C4-2B (cell line): Measurements from ENCODE around the gene CPXM1.

Source experiments
- H3K27ac ChIP-seq: fragments of 450-650 bp; 2 replicates; pipeline ENCODE4 v1.5.1; 2017
- ZFX ChIP-seq: fragments of 450-650 bp; IDR thresholded peaks from 2 replicates; pipeline ENCODE4 v1.6.1; 2017
- TF ChIP-seq, protein P1 (sequence below): fragments of 450-650 bp; conservative IDR thresholded peaks from 2 replicates; pipeline ENCODE4 v1.5.1; 2017; ENCODE audit warnings: mild to moderate bottlenecking

The CPXM1 gene

DNA sequence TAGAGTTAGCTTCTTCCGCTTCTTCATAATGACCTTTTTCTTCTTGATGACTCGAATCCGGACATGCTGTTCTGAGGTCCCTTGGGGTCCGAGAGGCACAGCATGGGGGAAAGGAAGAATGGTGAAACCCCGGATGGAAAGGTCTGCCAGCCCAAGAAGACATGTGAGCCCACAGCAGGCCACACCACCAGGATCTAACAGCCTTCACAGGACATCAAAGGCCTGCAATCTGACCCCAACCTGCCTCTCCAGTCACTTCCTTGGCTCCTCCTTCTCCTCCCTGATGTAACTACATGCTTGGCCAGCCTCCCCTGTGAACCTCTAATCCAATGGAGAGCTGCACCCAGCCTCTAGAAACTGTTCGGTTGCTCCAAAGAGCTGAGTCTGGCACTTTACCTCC lies 1.6 kb downstream of the CPXM1 start:
- no peak overlapping the region for H3K27ac ChIP-seq
- no peak for TF ChIP-seq ZFX
- TF ChIP-seq, protein P1, sequence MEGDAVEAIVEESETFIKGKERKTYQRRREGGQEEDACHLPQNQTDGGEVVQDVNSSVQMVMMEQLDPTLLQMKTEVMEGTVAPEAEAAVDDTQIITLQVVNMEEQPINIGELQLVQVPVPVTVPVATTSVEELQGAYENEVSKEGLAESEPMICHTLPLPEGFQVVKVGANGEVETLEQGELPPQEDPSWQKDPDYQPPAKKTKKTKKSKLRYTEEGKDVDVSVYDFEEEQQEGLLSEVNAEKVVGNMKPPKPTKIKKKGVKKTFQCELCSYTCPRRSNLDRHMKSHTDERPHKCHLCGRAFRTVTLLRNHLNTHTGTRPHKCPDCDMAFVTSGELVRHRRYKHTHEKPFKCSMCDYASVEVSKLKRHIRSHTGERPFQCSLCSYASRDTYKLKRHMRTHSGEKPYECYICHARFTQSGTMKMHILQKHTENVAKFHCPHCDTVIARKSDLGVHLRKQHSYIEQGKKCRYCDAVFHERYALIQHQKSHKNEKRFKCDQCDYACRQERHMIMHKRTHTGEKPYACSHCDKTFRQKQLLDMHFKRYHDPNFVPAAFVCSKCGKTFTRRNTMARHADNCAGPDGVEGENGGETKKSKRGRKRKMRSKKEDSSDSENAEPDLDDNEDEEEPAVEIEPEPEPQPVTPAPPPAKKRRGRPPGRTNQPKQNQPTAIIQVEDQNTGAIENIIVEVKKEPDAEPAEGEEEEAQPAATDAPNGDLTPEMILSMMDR = no peak

DNA sequence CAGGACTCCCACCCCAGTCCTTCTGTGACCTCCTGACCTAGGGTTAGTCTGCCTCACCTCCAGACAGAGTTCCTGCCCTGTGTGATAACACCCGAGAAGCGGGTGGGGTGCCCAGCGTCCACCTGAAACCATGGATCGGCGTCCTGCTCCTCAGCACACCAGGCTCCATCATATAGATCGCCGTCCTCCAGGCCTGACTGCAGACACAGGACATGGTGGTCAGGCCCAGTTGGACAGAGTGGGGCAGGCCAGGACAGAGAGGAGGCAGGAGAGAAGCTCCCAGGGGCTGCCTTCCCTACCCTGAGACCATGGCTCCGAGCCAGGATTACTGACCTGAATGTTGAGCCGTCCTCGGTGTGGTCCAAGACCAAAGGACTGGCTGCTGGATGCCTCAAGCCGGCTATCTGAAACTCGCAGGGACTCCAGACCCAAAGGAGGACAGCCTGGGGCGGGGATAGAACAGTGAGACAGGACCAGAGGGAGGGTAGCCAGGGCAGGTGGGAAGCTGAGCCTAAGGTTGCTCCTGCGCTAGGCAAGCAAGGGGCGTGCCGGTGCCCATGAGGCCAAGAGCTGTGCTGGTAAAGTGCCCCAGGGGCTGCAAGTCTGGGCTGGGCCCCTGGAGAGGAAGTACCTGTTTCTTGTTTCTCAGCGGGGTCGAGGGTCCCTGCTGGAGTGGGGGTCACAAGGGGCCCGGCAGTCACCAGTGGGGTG lies 2.2 kb downstream of the CPXM1 start:
- no peak for TF ChIP-seq ZFX
- no peak overlapping the region for H3K27ac ChIP-seq

DNA sequence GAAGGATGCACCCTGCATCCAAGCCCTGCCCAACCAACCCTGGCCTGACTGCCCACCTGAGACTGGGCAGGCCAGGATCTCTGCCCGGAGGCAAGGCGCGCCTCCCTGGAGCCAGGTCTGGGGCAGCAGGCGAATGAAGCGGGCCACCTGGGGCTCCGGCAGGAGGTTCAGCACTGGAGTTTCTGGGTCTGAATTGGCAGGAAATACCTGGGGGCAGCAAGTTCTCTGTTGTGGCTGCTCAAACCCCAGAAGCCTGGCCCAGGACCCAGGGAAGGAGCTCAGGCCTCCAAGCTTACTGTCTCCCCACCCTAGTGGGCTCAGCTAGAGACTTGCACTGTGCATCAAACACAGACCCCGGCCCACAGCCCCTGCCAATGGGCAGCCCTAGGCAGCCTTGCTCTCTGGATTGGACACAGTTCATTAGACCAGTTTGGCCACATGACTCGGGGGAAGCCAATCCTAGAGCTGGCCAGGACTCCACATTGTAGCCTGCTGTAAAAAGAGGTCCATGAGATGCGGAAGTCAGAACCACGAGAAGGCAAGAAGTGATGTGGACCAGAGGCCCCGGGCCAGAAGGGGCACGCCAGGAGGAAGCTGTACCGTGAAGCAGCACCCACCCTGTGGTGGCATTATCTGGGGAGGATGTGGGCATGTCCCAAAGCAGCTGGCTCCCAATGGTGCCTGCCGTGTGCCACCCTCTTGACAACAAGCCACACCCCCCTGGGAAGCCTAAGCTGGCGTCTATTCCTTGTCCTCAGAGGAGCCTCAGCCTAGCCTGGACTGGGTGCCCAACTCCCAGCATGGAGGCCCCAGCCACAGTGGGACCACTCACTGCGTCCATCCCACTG lies 3.1 kb downstream of the CPXM1 start:
- TF ChIP-seq ZFX = no peak
- TF ChIP-seq, protein P1 = no peak
- H3K27ac ChIP-seq = no peak overlapping the region

DNA sequence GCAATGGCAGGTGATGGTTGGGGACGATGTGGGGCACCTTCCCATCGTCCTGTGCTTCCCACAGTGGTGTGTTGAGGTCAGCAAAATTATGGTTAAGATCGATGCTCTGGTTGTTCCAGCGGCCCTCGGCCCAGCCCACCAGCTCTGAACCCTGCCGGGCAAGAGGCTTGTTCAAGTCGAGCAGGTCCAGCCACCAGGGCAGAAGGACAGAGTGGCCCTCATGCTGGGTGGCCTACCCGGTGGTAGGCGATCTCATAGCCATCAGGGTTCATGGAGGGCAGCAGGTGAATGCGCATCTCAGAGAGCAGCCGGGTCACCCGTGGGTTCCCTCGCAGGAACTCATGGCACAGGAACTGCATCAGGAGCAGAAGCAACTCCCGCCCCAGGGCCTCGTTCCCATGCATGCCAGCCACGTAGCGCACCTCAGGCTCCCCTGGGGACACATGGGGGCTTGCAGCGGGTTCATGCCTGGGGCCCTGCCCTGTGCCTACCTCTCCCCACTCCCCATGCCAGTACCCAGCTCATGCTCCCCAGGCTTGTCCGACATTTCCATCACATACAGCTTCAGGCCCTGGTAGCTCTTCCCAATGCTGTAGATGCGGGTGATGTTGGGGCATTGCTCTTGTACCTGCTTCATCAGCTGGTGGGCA lies 4.3 kb downstream of the CPXM1 start:
- TF ChIP-seq, protein P1 = no peak
- no peak overlapping the region for H3K27ac ChIP-seq

DNA sequence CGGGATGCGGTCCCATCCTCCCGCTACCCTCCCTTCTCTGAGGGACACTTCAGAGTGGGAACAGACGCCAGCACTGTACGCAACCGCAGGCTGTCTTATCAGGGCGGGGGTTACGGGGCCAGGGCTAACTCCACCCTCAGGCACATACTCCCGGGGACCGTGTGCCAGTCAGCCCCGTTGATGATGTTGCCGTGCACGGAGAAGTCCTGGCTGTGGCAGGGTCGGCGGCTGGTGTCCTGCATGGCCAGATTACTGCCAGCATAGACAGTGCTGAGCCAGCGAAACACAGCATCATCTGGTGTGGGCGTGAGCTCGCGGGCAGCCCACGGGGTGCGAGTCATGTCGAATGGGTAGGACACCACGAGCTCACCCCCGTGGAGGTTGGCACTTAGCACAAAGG lies 5.0 kb downstream of the CPXM1 start:
- TF ChIP-seq ZFX = no peak
- TF ChIP-seq, protein P1 = no peak

DNA sequence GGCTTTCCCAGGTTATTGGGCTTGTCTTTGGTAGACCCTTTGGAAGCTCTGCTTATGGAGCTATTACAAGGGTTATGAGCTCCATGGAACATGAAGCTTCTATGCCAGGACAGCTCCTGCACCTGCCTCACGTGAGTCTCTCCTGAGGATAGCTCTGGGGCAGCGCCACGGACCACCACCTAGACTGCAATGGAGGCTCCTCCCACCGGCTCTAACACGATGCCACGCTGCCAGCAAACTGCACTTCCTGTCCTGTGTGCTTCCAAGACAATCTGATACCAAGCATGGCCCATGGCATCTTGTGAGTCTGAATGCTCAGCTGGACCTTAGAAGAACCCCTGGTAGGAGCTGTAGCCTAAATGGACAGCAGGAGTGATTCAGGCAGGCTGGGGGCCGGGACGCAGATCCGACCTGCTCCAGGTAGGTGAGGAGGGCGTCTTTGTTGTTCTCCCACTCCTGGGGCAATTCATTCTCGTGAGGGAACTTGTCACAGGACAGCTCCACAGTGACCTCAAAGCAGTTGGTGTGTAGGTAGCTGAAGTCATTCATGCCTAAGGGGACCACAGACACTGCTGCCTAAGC lies 5.5 kb downstream of the CPXM1 start:
- TF ChIP-seq, protein P1 = no peak
- TF ChIP-seq ZFX = no peak
- H3K27ac ChIP-seq = no peak overlapping the region

More for the DNA sequence above, 5.0 kb downstream of the CPXM1 start:
- H3K27ac ChIP-seq = no peak overlapping the region

DNA sequence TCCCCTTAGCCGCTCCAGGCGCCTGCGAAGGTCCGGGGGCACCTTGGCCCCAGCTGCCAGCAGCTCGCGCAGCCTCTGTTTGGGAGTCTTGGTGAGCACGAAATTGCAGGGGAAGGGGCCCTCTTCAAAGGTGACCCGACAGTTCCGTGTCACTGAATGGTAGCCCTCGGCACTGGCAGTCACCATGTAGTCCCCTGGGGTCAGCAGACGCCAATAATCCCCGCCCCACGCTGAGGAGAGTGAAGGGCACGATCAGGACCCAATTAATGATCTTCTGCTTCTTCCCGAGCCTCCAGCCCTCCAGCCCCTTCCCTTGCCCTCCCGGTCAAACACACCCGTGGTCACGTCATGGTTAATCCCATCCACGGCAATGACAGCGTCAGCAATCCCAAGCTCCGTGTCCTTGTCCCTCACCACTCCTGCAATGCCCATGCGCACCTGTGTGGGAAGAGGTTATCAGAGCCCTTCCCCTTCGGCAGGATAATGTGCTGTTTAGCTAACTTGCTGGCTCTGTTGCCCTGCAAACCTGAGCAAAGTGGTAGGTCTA lies 6.2 kb downstream of the CPXM1 start:
- H3K27ac ChIP-seq = no peak overlapping the region
- no peak for TF ChIP-seq ZFX
- TF ChIP-seq, protein P1 = no peak
